Effector memory CD4-positive, alpha-beta T cell (primary cell): ENCODE results near the gene CUX1.

Experiments
- DNase-seq, 3 donors: peaks; one replicate each; pipeline ENCODE4 v3.0.0-alpha.2; 2020
- H3K27ac ChIP-seq: 2 replicates; pipeline ENCODE4 v1.7.0; 2013; ENCODE audit warnings: mild to moderate bottlenecking, low read length, moderate library complexity; ENCODE audit not compliant: insufficient read depth, poor library complexity, severe bottlenecking
- H3K27me3 ChIP-seq: replicated peaks from 2 replicates; pipeline ENCODE4 v1.7.0; 2013; ENCODE audit warnings: mild to moderate bottlenecking, low read length; ENCODE audit not compliant: insufficient read depth, control insufficient read depth, poor library complexity, severe bottlenecking
- H3K36me3 ChIP-seq: 2 replicates; pipeline ENCODE4 v1.7.0; 2013; ENCODE audit warnings: mild to moderate bottlenecking, low read length, moderate library complexity; ENCODE audit not compliant: control insufficient read depth, insufficient read depth
- H3K4me1 ChIP-seq: 2 replicates; pipeline ENCODE4 v1.7.0; 2013; ENCODE audit warnings: low read length, mild to moderate bottlenecking; ENCODE audit not compliant: control insufficient read depth, insufficient read depth, poor library complexity, severe bottlenecking
- H3K4me3 ChIP-seq: 2 replicates; pipeline ENCODE4 v1.7.0; 2013; ENCODE audit warnings: low read length, low read depth, mild to moderate bottlenecking; ENCODE audit not compliant: insufficient read depth, poor library complexity, severe bottlenecking
- H3K9me3 ChIP-seq: 2 replicates; pipeline ENCODE4 v1.7.0; 2013; ENCODE audit warnings: mild to moderate bottlenecking, low read length, moderate library complexity; ENCODE audit not compliant: control insufficient read depth

CUX1 gene

GRCh38 chr7:102095321-102096011 lies 278.0 kb downstream of the CUX1 start:
- Histone ChIP-seq H3K27me3 (no peaks in the 10 kb centered on the region), H3K4me1 (no peaks in the 10 kb centered on the region), H3K9me3 (no peaks in the 10 kb centered on the region), H3K4me3 (no peak overlapping the region), H3K36me3 (no peaks in the 10 kb centered on the region), H3K27ac (no peak overlapping the region)
- DNase-seq: no peak

- H3K27me3 ChIP-seq: no peaks in the 10 kb centered on the region
- H3K4me3 ChIP-seq: no peak overlapping the region
- no peak for DNase-seq
- H3K4me1 ChIP-seq: no peaks in the 10 kb centered on the region
- H3K9me3 ChIP-seq: no peaks in the 10 kb centered on the region
- H3K27ac ChIP-seq: no peak overlapping the region
- no peaks in the 10 kb centered on the region for H3K36me3 ChIP-seq
These were observed 278.5 kb downstream of the CUX1 start for GRCh38 chr7:102096012-102096332.

- H3K4me3 ChIP-seq: no peak overlapping the region
- H3K27me3 ChIP-seq: no peaks in the 10 kb centered on the region
- no peaks in the 10 kb centered on the region for H3K36me3 ChIP-seq
- no peaks in the 10 kb centered on the region for H3K4me1 ChIP-seq
- H3K27ac ChIP-seq: no peak overlapping the region
- DNase-seq: no peak
- no peaks in the 10 kb centered on the region for H3K9me3 ChIP-seq
These were observed 279.4 kb downstream of the CUX1 start for GRCh38 chr7:102096706-102097427.

- Histone ChIP-seq H3K9me3 (no peaks in the 10 kb centered on the region), H3K4me3 (no peak overlapping the region), H3K27me3 (no peaks in the 10 kb centered on the region), H3K36me3 (no peaks in the 10 kb centered on the region), H3K4me1 (no peaks in the 10 kb centered on the region), H3K27ac (no peak overlapping the region)
- no peak for DNase-seq
These were observed 280.3 kb downstream of the CUX1 start for GRCh38 chr7:102097601-102098161.

GRCh38 chr7:102098986-102099385 lies 281.6 kb downstream of the CUX1 start:
- no peaks in the 10 kb centered on the region for H3K9me3 ChIP-seq
- H3K36me3 ChIP-seq: no peaks in the 10 kb centered on the region
- no peak overlapping the region for H3K27ac ChIP-seq
- DNase-seq: no peak
- H3K4me1 ChIP-seq: no peaks in the 10 kb centered on the region
- H3K27me3 ChIP-seq: no peaks in the 10 kb centered on the region
- no peak overlapping the region for H3K4me3 ChIP-seq

GRCh38 chr7:102099474-102099873 lies 282.0 kb downstream of the CUX1 start:
- no peak overlapping the region for H3K4me3 ChIP-seq

GRCh38 chr7:102101111-102101551 lies 283.7 kb downstream of the CUX1 start:
- peaks cover 5% of the 10 kb centered on the region for H3K36me3 ChIP-seq
- H3K4me1 ChIP-seq: no peaks in the 10 kb centered on the region
- no peaks in the 10 kb centered on the region for H3K9me3 ChIP-seq
- H3K27me3 ChIP-seq: no peaks in the 10 kb centered on the region
- no peak overlapping the region for H3K27ac ChIP-seq
- DNase-seq: no peak
- no peak overlapping the region for H3K4me3 ChIP-seq

More at GRCh38 chr7:102099474-102099873, 282.0 kb downstream of the CUX1 start:
- Histone ChIP-seq H3K27ac (no peak overlapping the region), H3K9me3 (no peaks in the 10 kb centered on the region), H3K36me3 (no peaks in the 10 kb centered on the region), H3K4me1 (no peaks in the 10 kb centered on the region), H3K27me3 (no peaks in the 10 kb centered on the region)
- DNase-seq: no peak

- Histone ChIP-seq H3K27me3 (no peaks in the 10 kb centered on the region), H3K9me3 (no peaks in the 10 kb centered on the region), H3K36me3 (peaks cover 5% of the 10 kb centered on the region), H3K4me3 (no peak overlapping the region), H3K4me1 (no peaks in the 10 kb centered on the region), H3K27ac (no peak overlapping the region)
- no peak for DNase-seq
These were observed 284.5 kb downstream of the CUX1 start for GRCh38 chr7:102101926-102102325.

GRCh38 chr7:102103027-102103372 lies 285.6 kb downstream of the CUX1 start:
- Histone ChIP-seq H3K36me3 (peaks cover 10% of the 10 kb centered on the region), H3K27me3 (no peaks in the 10 kb centered on the region), H3K9me3 (no peaks in the 10 kb centered on the region), H3K4me3 (no peak overlapping the region), H3K27ac (no peak overlapping the region), H3K4me1 (no peaks in the 10 kb centered on the region)
- no peak for DNase-seq

- no peak overlapping the region for H3K27ac ChIP-seq
- H3K4me1 ChIP-seq: no peaks in the 10 kb centered on the region
- H3K27me3 ChIP-seq: no peaks in the 10 kb centered on the region
- no peaks in the 10 kb centered on the region for H3K9me3 ChIP-seq
- DNase-seq: no peak
- H3K36me3 ChIP-seq: peaks cover 10% of the 10 kb centered on the region
- H3K4me3 ChIP-seq: no peak overlapping the region
These were observed 286.8 kb downstream of the CUX1 start for GRCh38 chr7:102104245-102104644.
